NOMO-1 treated with DMSO at 0.1 percent for 48 hours (cell line): ENCODE results near the gene ABCA10.
"Not testable (repeated sequence)": the region's sequence is repeated elsewhere in the genome, so short reads cannot be mapped to it uniquely, and the experiment has no call there.

ENCODE experiments used
- DNase-seq: peaks from one replicate; lab custom pipeline; 2025; ENCODE audit not compliant: unreplicated experiment; lab: John Stamatoyannopoulos, UW

ABCA10 gene

GRCh38 chr17:69228576-69228975 is at the start of gene ABCA10:
ABCA10 (minus strand) TSS chr17:69228824; CDS start chr17:69225358, 3,466 bp downstream.
- DNase-seq: no peak

- DNase-seq: not testable (repeated sequence)
These were observed 47.7 kb upstream of the ABCA10 start for GRCh38 chr17:69276279-69276678.

- DNase-seq: no peak
These were observed 47.1 kb upstream of the ABCA10 start for GRCh38 chr17:69275751-69276150.

GRCh38 chr17:69271023-69271422 is 42.4 kb upstream of the ABCA10 start:
- DNase-seq: no peak

GRCh38 chr17:69269131-69269998 is 40.7 kb upstream of the ABCA10 start:
- DNase-seq: peak; percentile 5

GRCh38 chr17:69268543-69269014 is 40.0 kb upstream of the ABCA10 start:
- no peak for DNase-seq

GRCh38 chr17:69267219-69267618 is 38.6 kb upstream of the ABCA10 start:
- DNase-seq: no peak

- DNase-seq: no peak
These were observed 37.2 kb upstream of the ABCA10 start for GRCh38 chr17:69265873-69266272.

GRCh38 chr17:69254187-69254586 is 25.6 kb upstream of the ABCA10 start:
- DNase-seq: no peak

GRCh38 chr17:69250641-69251040 is 22.0 kb upstream of the ABCA10 start:
- DNase-seq: no peak

- peak; percentile 62 for DNase-seq
These were observed 18.2 kb upstream of the ABCA10 start for GRCh38 chr17:69246726-69247375.

- no peak for DNase-seq
These were observed 17.6 kb upstream of the ABCA10 start for GRCh38 chr17:69246202-69246601.

GRCh38 chr17:69245617-69246016 is 17.0 kb upstream of the ABCA10 start:
- peak; percentile 15 for DNase-seq

- no peak for DNase-seq
These were observed 11.3 kb upstream of the ABCA10 start for GRCh38 chr17:69239611-69240600.

GRCh38 chr17:69236946-69237345 is 8.3 kb upstream of the ABCA10 start:
- DNase-seq: no peak

GRCh38 chr17:69236464-69236863 is 7.8 kb upstream of the ABCA10 start:
- DNase-seq: no peak

- peak; percentile 89 for DNase-seq
These were observed 6.9 kb upstream of the ABCA10 start for GRCh38 chr17:69235338-69236058.

GRCh38 chr17:69232650-69233049 is 4.0 kb upstream of the ABCA10 start:
- DNase-seq: no peak

GRCh38 chr17:69231521-69231920 is 2.9 kb upstream of the ABCA10 start:
- no peak for DNase-seq

GRCh38 chr17:69230939-69231338 is 2.3 kb upstream of the ABCA10 start:
- DNase-seq: no peak
